ENCODE data around the gene PBX3.

The PBX3 gene

GRCh38 chr9:125889112-125889475 lies 141.9 kb downstream of the PBX3 start:
- Histone ChIP-seq H3K4me2 (ENCODE audit: low read depth, low read length, poor library complexity, severe bottlenecking) (peak overlapping the region; percentile 78), H3K4me1 (ENCODE audit: insufficient read depth, low read length, poor library complexity, severe bottlenecking) (peaks cover 91% of the 10 kb centered on the region), H3K4me3 (ENCODE audit: low read length, poor library complexity, severe bottlenecking) (peak overlapping the region; percentile 73), H3K79me2 (ENCODE audit: insufficient read depth, low read length) (peaks cover 93% of the 10 kb centered on the region), H3K36me3 (ENCODE audit: insufficient read depth, low read length) (no peaks in the 10 kb centered on the region), H3K9me3 (ENCODE audit: insufficient read depth, low read depth, low read length) (no peaks in the 10 kb centered on the region), H3K9ac (ENCODE audit: low read depth, low read length, poor library complexity, severe bottlenecking) (peak overlapping the region; percentile 70), H2AFZ (ENCODE audit: low read length) (peak overlapping the region; percentile 5; the same call in 1 of the 2 replicates), H4K20me1 (ENCODE audit: insufficient read depth, low read length, poor library complexity, severe bottlenecking) (peaks cover 34% of the 10 kb centered on the region), H3K9me2 (replicated peaks; ENCODE audit: low read depth, low read length) (no peaks in the 10 kb centered on the region), H3F3A (ENCODE audit: low read depth) (no peaks in the 10 kb centered on the region; the same call in none of the 2 replicates), H3K27me3 (ENCODE audit: insufficient read depth, low read length, poor library complexity, severe bottlenecking) (no peaks in the 10 kb centered on the region)
- TF ChIP-seq EZH2phosphoT487 (IDR thresholded peaks at IDR 0.05; ENCODE audit: borderline replicate concordance) (no peak), CTCF (conservative IDR thresholded peaks at IDR 0.05; ENCODE audit: low read length) (no peak)

- Histone ChIP-seq H3K4me2 (ENCODE audit: low read depth, low read length, poor library complexity, severe bottlenecking) (peak overlapping the region; percentile 84), H3K79me2 (ENCODE audit: insufficient read depth, low read length) (peaks cover 93% of the 10 kb centered on the region), H3K27me3 (ENCODE audit: insufficient read depth, low read length, poor library complexity, severe bottlenecking) (no peaks in the 10 kb centered on the region), H4K20me1 (ENCODE audit: insufficient read depth, low read length, poor library complexity, severe bottlenecking) (peaks cover 36% of the 10 kb centered on the region), H3K9ac (ENCODE audit: low read depth, low read length, poor library complexity, severe bottlenecking) (peak overlapping the region; percentile 75), H3K36me3 (ENCODE audit: insufficient read depth, low read length) (no peaks in the 10 kb centered on the region), H3K9me3 (ENCODE audit: insufficient read depth, low read depth, low read length) (no peaks in the 10 kb centered on the region), H3K4me3 (ENCODE audit: low read length, poor library complexity, severe bottlenecking) (peak overlapping the region; percentile 73), H3K9me2 (replicated peaks; ENCODE audit: low read depth, low read length) (no peaks in the 10 kb centered on the region), H2AFZ (ENCODE audit: low read length) (peak overlapping the region; percentile 53; the same call in 1 of the 2 replicates), H3F3A (ENCODE audit: low read depth) (peaks cover 4% of the 10 kb centered on the region), H3K4me1 (ENCODE audit: insufficient read depth, low read length, poor library complexity, severe bottlenecking) (peaks cover 90% of the 10 kb centered on the region)
- TF ChIP-seq EZH2phosphoT487 (IDR thresholded peaks at IDR 0.05; ENCODE audit: borderline replicate concordance): no peak
- TF ChIP-seq CTCF (conservative IDR thresholded peaks at IDR 0.05; ENCODE audit: low read length): no peak
These were observed 142.6 kb downstream of the PBX3 start for GRCh38 chr9:125889476-125890419.

GRCh38 chr9:125890826-125891225 lies 143.7 kb downstream of the PBX3 start:
- H3F3A ChIP-seq (ENCODE audit: low read depth): peaks cover 4% of the 10 kb centered on the region
- peaks cover 46% of the 10 kb centered on the region for H4K20me1 ChIP-seq (ENCODE audit: insufficient read depth, low read length, poor library complexity, severe bottlenecking)
- no peak for TF ChIP-seq CTCF (conservative IDR thresholded peaks at IDR 0.05; ENCODE audit: low read length)
- TF ChIP-seq EZH2phosphoT487 (IDR thresholded peaks at IDR 0.05; ENCODE audit: borderline replicate concordance): no peak
- H3K4me2 ChIP-seq (ENCODE audit: low read depth, low read length, poor library complexity, severe bottlenecking): peak overlapping the region; percentile 84
- H3K79me2 ChIP-seq (ENCODE audit: insufficient read depth, low read length): peaks cover 89% of the 10 kb centered on the region
- peaks cover 90% of the 10 kb centered on the region for H3K4me1 ChIP-seq (ENCODE audit: insufficient read depth, low read length, poor library complexity, severe bottlenecking)
- H3K9me2 ChIP-seq (replicated peaks; ENCODE audit: low read depth, low read length): no peaks in the 10 kb centered on the region
- no peak overlapping the region for H2AFZ ChIP-seq (ENCODE audit: low read length)
- no peaks in the 10 kb centered on the region for H3K9me3 ChIP-seq (ENCODE audit: insufficient read depth, low read depth, low read length)
- H3K9ac ChIP-seq (ENCODE audit: low read depth, low read length, poor library complexity, severe bottlenecking): peak overlapping the region; percentile 75
- peak overlapping the region; percentile 73 for H3K4me3 ChIP-seq (ENCODE audit: low read length, poor library complexity, severe bottlenecking)
- H3K36me3 ChIP-seq (ENCODE audit: insufficient read depth, low read length): no peaks in the 10 kb centered on the region
- H3K27me3 ChIP-seq (ENCODE audit: insufficient read depth, low read length, poor library complexity, severe bottlenecking): no peaks in the 10 kb centered on the region
